HepG2 (cell line): Measurements from ENCODE around the gene PCYT2. TPM values are rescaled to one million over a fixed set of nuclear protein-coding genes. Genes with fewer than 3 reads are reported as not detected.
A peak's percentile ranks its signal among the peaks of the same experiment; 100 is the strongest.

Source experiments
- ARNTL ChIP-seq: sonication (generic); formaldehyde crosslinking; IDR thresholded peaks from 2 replicates; pipeline ENCODE4 v1.4.0; 2020; ENCODE audit warnings: mild to moderate bottlenecking, missing genetic modification reagents
- FLYWCH1 ChIP-seq: sonication (generic); formaldehyde crosslinking; IDR thresholded peaks from 2 replicates; pipeline ENCODE4 v1.8.1; 2023; ENCODE audit warnings: mild to moderate bottlenecking, missing genetic modification reagents
- RBFOX2 ChIP-seq: fragments of 200-400 bp; formaldehyde crosslinking; IDR thresholded peaks from 2 replicates; pipeline ENCODE4 v1.6.1; 2017; ENCODE audit warnings: low read depth, mild to moderate bottlenecking, low read length
- ZNF550 ChIP-seq: sonication (generic); formaldehyde crosslinking; IDR thresholded peaks from 2 replicates; pipeline ENCODE4 v1.4.0; 2020; ENCODE audit warnings: mild to moderate bottlenecking, missing genetic modification reagents, borderline replicate concordance
- ZNF589 ChIP-seq: sonication (generic); formaldehyde crosslinking; conservative IDR thresholded peaks from 2 replicates; pipeline ENCODE4 v1.8.0; 2022; ENCODE audit warnings: mild to moderate bottlenecking, moderate library complexity, missing genetic modification reagents
- ZNF761 ChIP-seq: sonication (generic); formaldehyde crosslinking; conservative IDR thresholded peaks from 2 replicates; pipeline ENCODE4 v1.4.0; 2020; ENCODE audit warnings: mild to moderate bottlenecking, missing genetic modification reagents
- polyA plus RNA-seq, 8 experiments: library from polyadenylated mRNA; depleted of rRNA in 3 of 8; stranded (reverse) in 7 of 8; unstranded in 1 of 8; fragments of >200 nt; fragmentation: Illumina TruSeq in 4 of 8; extraction: Trizol in 4 of 8; gene quantifications; 2 replicates each; pipeline versions ENCODE4 v1.2.1 to v1.2.3, GENCODE V29; 2011 to 2016; ENCODE audit warnings: low read depth in 4 of 8, missing spikeins in 1 of 8, mixed read lengths in 1 of 8; ENCODE audit not compliant: insufficient read depth in 1 of 8
- total RNA-seq, 5 experiments: library from RNA; depleted of rRNA; stranded (reverse); fragments of >200 nt; fragmentation: Illumina TruSeq; extraction: Trizol; gene quantifications; 2 replicates each; pipeline ENCODE4 v1.2.3, GENCODE V29; 2016; ENCODE audit warnings: low read depth in 1 of 5
- TF ChIP-seq, protein P1 (sequence below): sonication (generic); formaldehyde crosslinking; IDR thresholded peaks from 2 replicates; pipeline ENCODE4 v1.8.0; 2022; ENCODE audit warnings: low read depth, missing genetic modification reagents
- TF ChIP-seq, protein P2 (sequence below): sonication (generic); formaldehyde crosslinking; IDR thresholded peaks from 2 replicates; pipeline ENCODE4 v1.4.0; 2020; ENCODE audit warnings: missing genetic modification reagents
- TF ChIP-seq, protein P3 (sequence below): sonication (generic); formaldehyde crosslinking; IDR thresholded peaks from 2 replicates; pipeline ENCODE4 v1.8.0; 2022; ENCODE audit warnings: mild to moderate bottlenecking, missing genetic modification reagents; ENCODE audit not compliant: insufficient replicate concordance
- TF ChIP-seq, protein P4 (sequence below): sonication (generic); formaldehyde crosslinking; IDR thresholded peaks from 2 replicates; pipeline ENCODE4 v1.5.0; 2020; ENCODE audit warnings: missing genetic modification reagents
- TF ChIP-seq, protein P5 (sequence below): sonication (generic); formaldehyde crosslinking; IDR thresholded peaks from 2 replicates; pipeline ENCODE4 v1.4.0; 2020; ENCODE audit warnings: mild to moderate bottlenecking, missing genetic modification reagents
- TF ChIP-seq, protein P6 (sequence below), 2 experiments: sonication (generic) in 1 of 2; formaldehyde crosslinking in 1 of 2; IDR thresholded peaks; 2 replicates each; pipeline versions ENCODE4 v1.4.0 to v1.6.1; 2018 to 2020; ENCODE audit warnings: missing genetic modification reagents in 2 of 2, borderline replicate concordance in 1 of 2, low read depth in 1 of 2, mild to moderate bottlenecking in 1 of 2, missing biosample characterization in 1 of 2
- TF ChIP-seq, protein P7 (sequence below): sonication (generic); formaldehyde crosslinking; IDR thresholded peaks from 2 replicates; pipeline ENCODE4 v1.5.0; 2020; ENCODE audit warnings: missing genetic modification reagents, mild to moderate bottlenecking, borderline replicate concordance

Gene PCYT2
- total and polyA plus RNA-seq, 2 of the 13 experiments (the other 11 are each of a cell fraction or from before 2014, with no cell fraction given): 147 to 297 TPM

DNA sequence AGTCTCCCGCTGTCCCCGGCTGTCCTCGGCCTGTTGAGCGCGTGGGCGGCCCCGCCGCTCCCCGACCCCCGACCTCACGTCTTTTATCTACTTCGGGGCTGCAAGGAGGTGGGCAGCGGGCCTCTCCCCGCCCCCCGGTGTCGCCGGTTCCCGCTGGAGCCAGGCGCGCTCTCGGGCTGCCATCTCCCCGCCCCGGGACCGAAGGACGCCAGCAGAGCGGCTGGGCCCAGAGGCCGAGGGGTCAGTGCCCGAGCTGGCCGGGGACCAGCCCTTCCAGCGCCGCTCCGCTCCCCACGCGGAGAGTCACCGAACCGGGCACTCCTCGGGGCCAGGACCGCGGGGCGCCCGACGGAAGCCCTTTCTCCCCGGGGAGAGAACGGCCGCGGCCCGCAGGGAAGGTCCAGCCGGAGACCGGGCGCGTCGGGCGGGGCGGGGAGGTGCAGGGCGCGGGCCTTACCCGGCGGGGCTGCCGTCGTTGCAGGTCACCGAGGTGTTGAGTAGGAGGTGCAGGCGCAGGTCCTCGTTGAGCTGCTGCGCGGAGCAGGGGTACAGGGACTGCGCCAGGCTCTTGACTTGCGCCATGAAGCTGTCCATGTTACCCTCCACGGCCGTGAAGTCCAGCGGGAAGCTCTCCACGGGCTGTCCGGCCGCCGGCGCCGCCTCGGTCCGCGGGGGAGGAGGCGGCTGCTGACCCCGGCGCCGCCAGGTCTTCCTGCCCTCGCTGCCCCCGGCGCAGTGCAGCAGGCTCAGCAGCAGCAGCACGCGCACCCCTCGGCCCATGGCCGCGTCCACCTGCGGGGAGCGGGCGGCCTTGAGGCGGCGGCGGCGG, 49.1 kb upstream of the PCYT2 start (continued):
- TF ChIP-seq, protein P1, sequence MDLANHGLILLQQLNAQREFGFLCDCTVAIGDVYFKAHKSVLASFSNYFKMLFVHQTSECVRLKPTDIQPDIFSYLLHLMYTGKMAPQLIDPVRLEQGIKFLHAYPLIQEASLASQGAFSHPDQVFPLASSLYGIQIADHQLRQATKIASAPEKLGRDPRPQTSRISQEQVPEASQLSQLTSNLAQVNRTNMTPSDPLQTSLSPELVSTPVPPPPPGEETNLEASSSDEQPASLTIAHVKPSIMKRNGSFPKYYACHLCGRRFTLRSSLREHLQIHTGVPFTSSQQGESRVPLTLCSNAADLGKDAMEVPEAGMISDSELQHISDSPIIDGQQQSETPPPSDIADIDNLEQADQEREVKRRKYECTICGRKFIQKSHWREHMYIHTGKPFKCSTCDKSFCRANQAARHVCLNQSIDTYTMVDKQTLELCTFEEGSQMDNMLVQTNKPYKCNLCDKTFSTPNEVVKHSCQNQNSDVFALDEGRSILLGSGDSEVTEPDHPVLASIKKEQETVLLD (CRISPR knock-in tag): no peak
- TF ChIP-seq, protein P2, sequence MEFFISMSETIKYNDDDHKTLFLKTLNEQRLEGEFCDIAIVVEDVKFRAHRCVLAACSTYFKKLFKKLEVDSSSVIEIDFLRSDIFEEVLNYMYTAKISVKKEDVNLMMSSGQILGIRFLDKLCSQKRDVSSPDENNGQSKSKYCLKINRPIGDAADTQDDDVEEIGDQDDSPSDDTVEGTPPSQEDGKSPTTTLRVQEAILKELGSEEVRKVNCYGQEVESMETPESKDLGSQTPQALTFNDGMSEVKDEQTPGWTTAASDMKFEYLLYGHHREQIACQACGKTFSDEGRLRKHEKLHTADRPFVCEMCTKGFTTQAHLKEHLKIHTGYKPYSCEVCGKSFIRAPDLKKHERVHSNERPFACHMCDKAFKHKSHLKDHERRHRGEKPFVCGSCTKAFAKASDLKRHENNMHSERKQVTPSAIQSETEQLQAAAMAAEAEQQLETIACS (CRISPR knock-in tag): peak; percentile 54; the same call in 1 of the 2 replicates
- TF ChIP-seq, protein P3, sequence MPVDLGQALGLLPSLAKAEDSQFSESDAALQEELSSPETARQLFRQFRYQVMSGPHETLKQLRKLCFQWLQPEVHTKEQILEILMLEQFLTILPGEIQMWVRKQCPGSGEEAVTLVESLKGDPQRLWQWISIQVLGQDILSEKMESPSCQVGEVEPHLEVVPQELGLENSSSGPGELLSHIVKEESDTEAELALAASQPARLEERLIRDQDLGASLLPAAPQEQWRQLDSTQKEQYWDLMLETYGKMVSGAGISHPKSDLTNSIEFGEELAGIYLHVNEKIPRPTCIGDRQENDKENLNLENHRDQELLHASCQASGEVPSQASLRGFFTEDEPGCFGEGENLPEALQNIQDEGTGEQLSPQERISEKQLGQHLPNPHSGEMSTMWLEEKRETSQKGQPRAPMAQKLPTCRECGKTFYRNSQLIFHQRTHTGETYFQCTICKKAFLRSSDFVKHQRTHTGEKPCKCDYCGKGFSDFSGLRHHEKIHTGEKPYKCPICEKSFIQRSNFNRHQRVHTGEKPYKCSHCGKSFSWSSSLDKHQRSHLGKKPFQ (CRISPR knock-in tag): peak; percentile 80
- TF ChIP-seq ZNF761 (CRISPR knock-in tag) (0 out of 2 replicates have a peak, but pooled peaks have one; percentile 3), ZNF589 (CRISPR knock-in tag) (peak; percentile 26; the same call in 1 of the 2 replicates), RBFOX2 (peak; percentile 90), FLYWCH1 (CRISPR knock-in tag) (0 out of 2 replicates have a peak, but pooled peaks have one; percentile 60), ZNF550 (CRISPR knock-in tag) (no peak), ARNTL (peak; percentile 62)
- TF ChIP-seq, protein P4, sequence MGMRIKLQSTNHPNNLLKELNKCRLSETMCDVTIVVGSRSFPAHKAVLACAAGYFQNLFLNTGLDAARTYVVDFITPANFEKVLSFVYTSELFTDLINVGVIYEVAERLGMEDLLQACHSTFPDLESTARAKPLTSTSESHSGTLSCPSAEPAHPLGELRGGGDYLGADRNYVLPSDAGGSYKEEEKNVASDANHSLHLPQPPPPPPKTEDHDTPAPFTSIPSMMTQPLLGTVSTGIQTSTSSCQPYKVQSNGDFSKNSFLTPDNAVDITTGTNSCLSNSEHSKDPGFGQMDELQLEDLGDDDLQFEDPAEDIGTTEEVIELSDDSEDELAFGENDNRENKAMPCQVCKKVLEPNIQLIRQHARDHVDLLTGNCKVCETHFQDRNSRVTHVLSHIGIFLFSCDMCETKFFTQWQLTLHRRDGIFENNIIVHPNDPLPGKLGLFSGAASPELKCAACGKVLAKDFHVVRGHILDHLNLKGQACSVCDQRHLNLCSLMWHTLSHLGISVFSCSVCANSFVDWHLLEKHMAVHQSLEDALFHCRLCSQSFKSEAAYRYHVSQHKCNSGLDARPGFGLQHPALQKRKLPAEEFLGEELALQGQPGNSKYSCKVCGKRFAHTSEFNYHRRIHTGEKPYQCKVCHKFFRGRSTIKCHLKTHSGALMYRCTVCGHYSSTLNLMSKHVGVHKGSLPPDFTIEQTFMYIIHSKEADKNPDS (CRISPR knock-in tag): peak; percentile 31; the same call in 1 of the 2 replicates
- TF ChIP-seq, protein P5, sequence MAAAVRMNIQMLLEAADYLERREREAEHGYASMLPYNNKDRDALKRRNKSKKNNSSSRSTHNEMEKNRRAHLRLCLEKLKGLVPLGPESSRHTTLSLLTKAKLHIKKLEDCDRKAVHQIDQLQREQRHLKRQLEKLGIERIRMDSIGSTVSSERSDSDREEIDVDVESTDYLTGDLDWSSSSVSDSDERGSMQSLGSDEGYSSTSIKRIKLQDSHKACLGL: peak; percentile 47; the same call in 1 of the 2 replicates
- TF ChIP-seq, protein P6, sequence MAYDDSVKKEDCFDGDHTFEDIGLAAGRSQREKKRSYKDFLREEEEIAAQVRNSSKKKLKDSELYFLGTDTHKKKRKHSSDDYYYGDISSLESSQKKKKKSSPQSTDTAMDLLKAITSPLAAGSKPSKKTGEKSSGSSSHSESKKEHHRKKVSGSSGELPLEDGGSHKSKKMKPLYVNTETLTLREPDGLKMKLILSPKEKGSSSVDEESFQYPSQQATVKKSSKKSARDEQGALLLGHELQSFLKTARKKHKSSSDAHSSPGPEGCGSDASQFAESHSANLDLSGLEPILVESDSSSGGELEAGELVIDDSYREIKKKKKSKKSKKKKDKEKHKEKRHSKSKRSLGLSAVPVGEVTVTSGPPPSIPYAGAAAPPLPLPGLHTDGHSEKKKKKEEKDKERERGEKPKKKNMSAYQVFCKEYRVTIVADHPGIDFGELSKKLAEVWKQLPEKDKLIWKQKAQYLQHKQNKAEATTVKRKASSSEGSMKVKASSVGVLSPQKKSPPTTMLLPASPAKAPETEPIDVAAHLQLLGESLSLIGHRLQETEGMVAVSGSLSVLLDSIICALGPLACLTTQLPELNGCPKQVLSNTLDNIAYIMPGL (CRISPR knock-in tag; IDR thresholded peaks at IDR 0.05; ENCODE audit: borderline replicate concordance in 1 of 2, low read depth in 1 of 2): peak in 1 of 2 experiments; percentile 85; a peak in 3 of 4 replicates
- TF ChIP-seq, protein P7, sequence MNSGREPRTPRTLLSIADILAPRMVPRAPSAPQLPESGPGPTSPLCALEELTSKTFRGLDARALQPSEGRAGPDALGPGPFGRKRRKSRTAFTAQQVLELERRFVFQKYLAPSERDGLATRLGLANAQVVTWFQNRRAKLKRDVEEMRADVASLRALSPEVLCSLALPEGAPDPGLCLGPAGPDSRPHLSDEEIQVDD: no peak
